Left lung (tissue), 14 donors: ENCODE measurements around the gene ARID1A. TPM values are rescaled to one million over a fixed set of nuclear protein-coding genes. Genes with fewer than 3 reads are reported as not detected.
"Not testable (repeated sequence)": the region's sequence is repeated elsewhere in the genome, so short reads cannot be mapped to it uniquely, and the experiment has no call there.

Source experiments
- ATAC-seq: fragments of 200-7000 bp; cut with Tn5 transposase; one replicate; pipeline ENCODE4 v1.9.1; 2020; ENCODE audit warnings: moderate library complexity
- DNase-seq, 4 donors: peaks; one replicate each; pipeline ENCODE4 v3.0.0-alpha.2; 2013 to 2020
- H3K27ac ChIP-seq, 2 donors: fragments of 200-600 bp; sonication (generic) in 1 of 2; one replicate each; pipeline versions ENCODE4 v1.5.0 to v1.8.0; 2020 to 2021
- H3K27me3 ChIP-seq, 2 donors: fragments of 200-600 bp; sonication (generic) in 1 of 2; one replicate each; pipeline versions ENCODE4 v1.5.0 to v1.8.0; 2020 to 2021
- H3K36me3 ChIP-seq, 2 donors: fragments of 200-600 bp; sonication (generic) in 1 of 2; one replicate each; pipeline versions ENCODE4 v1.5.0 to v1.8.0; 2020 to 2021
- H3K4me1 ChIP-seq, 2 donors: fragments of 200-600 bp; one replicate each; pipeline ENCODE4 v1.8.0; 2021
- H3K4me3 ChIP-seq, 2 donors: fragments of 200-600 bp; sonication (generic) in 1 of 2; one replicate each; pipeline versions ENCODE4 v1.5.0 to v1.8.0; 2020 to 2021; ENCODE audit warnings: mild to moderate bottlenecking in 1 of 2
- H3K9me3 ChIP-seq, 2 donors: fragments of 200-600 bp; sonication (generic) in 1 of 2; one replicate each; pipeline versions ENCODE4 v1.5.0 to v1.8.0; 2020 to 2021
- CTCF ChIP-seq, 2 donors: fragments of 200-600 bp; sonication (generic) in 1 of 2; IDR thresholded peaks; one replicate each; pipeline versions ENCODE4 v1.5.0 to v1.8.0; 2021; ENCODE audit warnings: antibody characterized with exemption in 2 of 2
- intact Hi-C, 2 donors: fragments of 100-400 bp; cut with DNase I; formaldehyde crosslinking; loops; one replicate each; pipeline versions ENCODE4 v1.11.2 to v1.14.2; 2022
- long read RNA-seq, 12 donors: library from polyadenylated mRNA in 2 of 12; unstranded in 2 of 12; transcript quantifications; one replicate each; pipeline ENCODE4 v2.0.0 and lab custom pipeline, GENCODE V29; 2019 to 2026
- polyA plus RNA-seq, 6 donors: library from polyadenylated mRNA; unstranded; fragments of 120-200 nt; gene quantifications; one replicate each; pipeline ENCODE4 v1.2.1, GENCODE V29; 2013; ENCODE audit not compliant: insufficient read length in 6 of 6
- total RNA-seq, 2 donors: library from RNA; stranded (reverse); fragmentation: NEBNext Ultra II Directional; extraction: Animal tissue kit (Norgen Biotek cat#: 25700); gene quantifications; one replicate each; pipeline ENCODE4 v1.2.1, GENCODE V29; 2021
- donor health status: DM: no; HTN: yes; CAD: no.
- donor health status: DM: no; HTN: no; CAD: no.

The ARID1A gene
- 10 to 100 TPM; 65.5 to 71.4 TPM for total RNA-seq
- polyA plus RNA-seq: 100 to 1,000 TPM in 3 of 6 donors, 10 to 100 TPM in 3; 94.5 to 106 (median 100) TPM
- long read RNA-seq, donor 1, transcript ARID1A-217 (1 exons, 3,046 nt): major isoform, 64 of 186 reads
- long read RNA-seq, donor 1, transcript ARID1A-211 (1 exons, 3,450 nt): minor isoform, 5 of 186 reads
- long read RNA-seq, donor 1, partial matches to known transcripts: 115 of 186 reads
- long read RNA-seq, donor 1, other reads (novel, unspliced or antisense): 0 of 186 reads
- long read RNA-seq, donor 2, transcript ARID1A-217 (1 exons, 3,046 nt): major isoform, 63 of 124 reads
- long read RNA-seq, donor 2, partial matches to known transcripts: 59 of 124 reads
- long read RNA-seq, donor 2, other reads (novel, unspliced or antisense): 0 of 124 reads
- long read RNA-seq, donor 3, transcript ARID1A-217 (1 exons, 3,046 nt): major isoform, 23 of 44 reads
- long read RNA-seq, donor 3, partial matches to known transcripts: 21 of 44 reads
- long read RNA-seq, donor 3, other reads (novel, unspliced or antisense): 0 of 44 reads
- long read RNA-seq, donor 4, partial matches to known transcripts: 2 of 3 reads
- long read RNA-seq, donor 4, other reads (novel, unspliced or antisense): 0 of 3 reads
- long read RNA-seq, donor 5, transcript ARID1A-217 (1 exons, 3,046 nt): major isoform, 44 of 99 reads
- long read RNA-seq, donor 5, partial matches to known transcripts: 51 of 99 reads
- long read RNA-seq, donor 5, other reads (novel, unspliced or antisense): 0 of 99 reads
- long read RNA-seq, donor 6, transcript ARID1A-217 (1 exons, 3,046 nt): major isoform, 25 of 47 reads
- long read RNA-seq, donor 6, partial matches to known transcripts: 21 of 47 reads
- long read RNA-seq, donor 6, other reads (novel, unspliced or antisense): 0 of 47 reads
- long read RNA-seq, donor 7, transcript ARID1A-217 (1 exons, 3,046 nt): major isoform, 10 of 16 reads
- long read RNA-seq, donor 7, partial matches to known transcripts: 6 of 16 reads
- long read RNA-seq, donor 7, other reads (novel, unspliced or antisense): 0 of 16 reads
- long read RNA-seq, donor 8, transcript ARID1A-217 (1 exons, 3,046 nt): major isoform, 36 of 109 reads
- long read RNA-seq, donor 8, partial matches to known transcripts: 73 of 109 reads
- long read RNA-seq, donor 8, other reads (novel, unspliced or antisense): 0 of 109 reads
- long read RNA-seq, donor 9: 0 reads
- long read RNA-seq, donor 10, partial matches to known transcripts: 1 of 3 reads
- long read RNA-seq, donor 10, other reads (novel, unspliced or antisense): 2 of 3 reads
- long read RNA-seq, donor 11, transcript ARID1A-217 (1 exons, 3,046 nt): major isoform, 54 of 105 reads
- long read RNA-seq, donor 11, partial matches to known transcripts: 50 of 105 reads
- long read RNA-seq, donor 11, other reads (novel, unspliced or antisense): 0 of 105 reads
- long read RNA-seq, donor 12, transcript ARID1A-217 (1 exons, 3,046 nt): major isoform, 37 of 58 reads
- long read RNA-seq, donor 12, partial matches to known transcripts: 19 of 58 reads
- long read RNA-seq, donor 12, other reads (novel, unspliced or antisense): 0 of 58 reads

GRCh38 chr1:26695356-26696118 is at the start of gene ARID1A:
ARID1A (plus strand) TSS chr1:26696015; CDS start chr1:26696404, 389 bp downstream.
- Histone ChIP-seq H3K27ac (peak within 1 kb of the TSS; percentile 94 to 95), H3K36me3 (no peaks in the 10 kb centered on the region), H3K9me3 (no peaks in the 10 kb centered on the region), H3K4me3 (peak within 1 kb of the TSS; percentile 93 to 94), H3K4me1 (peaks cover 42 to 64% of the 10 kb centered on the region in 2 donors), H3K27me3 (no peaks in the 10 kb centered on the region)
- ATAC-seq (peak; percentile 79), DNase-seq (peak; percentile 96 to 99 (median 98))
- intact Hi-C loops: loop anchor here in 1 of 2 donors (10.0 kb wide), 1 partner anchor 89 kb away; the partner anchor contains the start of gene PIGV
- no peak for TF ChIP-seq CTCF (IDR thresholded peaks at IDR 0.05)

- intact Hi-C loops: no loop called here
- ATAC-seq: no peak
- no peak for DNase-seq
Observed at GRCh38 chr1:26664802-26665201, 31.0 kb upstream of the ARID1A start.

GRCh38 chr1:26666855-26667254 is 29.0 kb upstream of the ARID1A start:
- H3K27me3 ChIP-seq: no peaks in the 10 kb centered on the region
- no peak overlapping the region for H3K4me3 ChIP-seq
- intact Hi-C loops: no loop called here
- DNase-seq (no peak), ATAC-seq (no peak)
- H3K4me1 ChIP-seq: no peaks in the 10 kb centered on the region
- TF ChIP-seq CTCF (IDR thresholded peaks at IDR 0.05): no peak
- no peaks in the 10 kb centered on the region for H3K9me3 ChIP-seq
- no peaks in the 10 kb centered on the region for H3K36me3 ChIP-seq
- H3K27ac ChIP-seq: no peak overlapping the region

More at GRCh38 chr1:26664802-26665201, 31.0 kb upstream of the ARID1A start:
- H3K4me1 ChIP-seq: no peaks in the 10 kb centered on the region
- no peaks in the 10 kb centered on the region for H3K9me3 ChIP-seq
- no peak for TF ChIP-seq CTCF (IDR thresholded peaks at IDR 0.05)
- no peaks in the 10 kb centered on the region for H3K36me3 ChIP-seq
- H3K27ac ChIP-seq: no peak overlapping the region
- H3K4me3 ChIP-seq: no peak overlapping the region
- H3K27me3 ChIP-seq: no peaks in the 10 kb centered on the region

GRCh38 chr1:26668106-26668786 is 27.6 kb upstream of the ARID1A start:
- ATAC-seq: not testable (repeated sequence)

More at GRCh38 chr1:26668106-26668786, 27.6 kb upstream of the ARID1A start:
- H3K4me3 ChIP-seq, H3K9me3 ChIP-seq, DNase-seq, H3K27ac ChIP-seq, H3K4me1 ChIP-seq, intact Hi-C loops, H3K36me3 ChIP-seq, H3K27me3 ChIP-seq: not testable (repeated sequence)
